ENCODE data around the gene EZH2.

EZH2 gene

GRCh38 chr7:148761499-148762278 is 122.4 kb downstream of the EZH2 start:
- no peak for DNase-seq

All from CD4-positive, alpha-beta T cell treated with Interferon gamma for 1 hour (primary cell).